GM23338 (cell line): Measurements from ENCODE around the gene OSBPL10.

Source experiments
- CREB1 ChIP-seq: fragments of 250-450 bp; sonication (Bioruptor Pico); IDR thresholded peaks from 2 replicates; pipeline ENCODE4 v1.5.0; 2020; ENCODE audit warnings: low read depth, mild to moderate bottlenecking, moderate library complexity
- CTCF ChIP-seq, 2 experiments: fragments of 200-600 bp in 1 of 2; sonication (generic) in 1 of 2; conservative IDR thresholded peaks; 2 replicates each; pipeline versions ENCODE4 v1.5.1 to v1.6.1; 2016 to 2017; ENCODE audit warnings: antibody characterized with exemption in 2 of 2, low read depth in 2 of 2, mild to moderate bottlenecking in 2 of 2, moderate library complexity in 1 of 2
- EZH2 ChIP-seq: fragments of 200-600 bp; sonication (generic); IDR thresholded peaks from one replicate; pipeline ENCODE4 v1.8.0; 2017; ENCODE audit warnings: antibody characterized with exemption, mild to moderate bottlenecking, low read depth; ENCODE audit not compliant: unreplicated experiment
- EZH2phosphoT487 ChIP-seq: fragments of 200-600 bp; sonication (generic); IDR thresholded peaks from one replicate; pipeline ENCODE4 v1.8.1; 2018; ENCODE audit warnings: antibody characterized with exemption; ENCODE audit not compliant: unreplicated experiment
- JUNB ChIP-seq: IDR thresholded peaks from one replicate; pipeline ENCODE4 v1.6.1; 2016; ENCODE audit warnings: antibody characterized with exemption; ENCODE audit not compliant: unreplicated experiment
- POLR2AphosphoS5 ChIP-seq: IDR thresholded peaks from 2 replicates; pipeline ENCODE4 v1.6.1; 2016; ENCODE audit warnings: antibody characterized with exemption, low read depth
- REST ChIP-seq: IDR thresholded peaks from one replicate; pipeline ENCODE4 v1.6.1; 2018; ENCODE audit warnings: antibody characterized with exemption; ENCODE audit not compliant: unreplicated experiment
- ZNF114 ChIP-seq: fragments of 250-450 bp; sonication (Bioruptor Pico); IDR thresholded peaks from 2 replicates; pipeline ENCODE4 v1.5.0; 2020; ENCODE audit warnings: mild to moderate bottlenecking, moderate library complexity

- TF ChIP-seq CTCF (conservative IDR thresholded peaks at IDR 0.05; ENCODE audit: low read depth in 2 of 2) = no peak
- TF ChIP-seq EZH2phosphoT487 = no peak
- TF ChIP-seq CREB1 (CRISPR knock-in tag) = no peak
- TF ChIP-seq EZH2 = no peak
- TF ChIP-seq JUNB = no peak
- no peak for TF ChIP-seq REST
- no peak for TF ChIP-seq POLR2AphosphoS5
- TF ChIP-seq ZNF114 (CRISPR knock-in tag) = no peak
Observed at GRCh38 chr3:31733234-31733667, 247.8 kb downstream of the OSBPL10 start.
